NB4 (cell line): ENCODE data around the gene FARSA.
A peak's percentile ranks its signal among the peaks of the same experiment; 100 is the strongest.

Experiments used
- DNase-seq: peaks from one replicate; pipeline ENCODE4 v3.0.0; 2010; ENCODE audit warnings: low read depth
- H3K4me3 ChIP-seq: one replicate; pipeline ENCODE4 v1.5.1; 2011; ENCODE audit warnings: mild to moderate bottlenecking, low read depth, low read length, moderate library complexity
- CTCF ChIP-seq: IDR thresholded peaks from one replicate; pipeline ENCODE4 v1.5.1; 2012; ENCODE audit warnings: low read depth, low read length
- MAX ChIP-seq: IDR thresholded peaks from 2 replicates; pipeline ENCODE4 v1.6.1; 2011; ENCODE audit warnings: low read depth, low read length
- MYC ChIP-seq: IDR thresholded peaks from 2 replicates; pipeline ENCODE4 v1.6.1; 2011; ENCODE audit warnings: low read depth, low read length
- POLR2A ChIP-seq: IDR thresholded peaks from 2 replicates; pipeline ENCODE4 v1.6.1; 2011; ENCODE audit warnings: mild to moderate bottlenecking; ENCODE audit not compliant: insufficient read length; ENCODE audit errors: extremely low read depth

Gene FARSA

GRCh38 chr19:12884926-12885748, 48.4 kb downstream of the FARSA start:
- H3K4me3 ChIP-seq = peak overlapping the region; percentile 38
- peak; percentile 62 for TF ChIP-seq CTCF
- no peak for TF ChIP-seq POLR2A
- peak; percentile 82 for DNase-seq

GRCh38 chr19:12884627-12884925, 48.9 kb downstream of the FARSA start:
- TF ChIP-seq MYC (no peak), MAX (no peak), CTCF (no peak), POLR2A (no peak)
- no peak for DNase-seq
- H3K4me3 ChIP-seq = no peak overlapping the region

GRCh38 chr19:12884202-12884601, 49.3 kb downstream of the FARSA start:
- H3K4me3 ChIP-seq = no peak overlapping the region
- TF ChIP-seq MYC (no peak), POLR2A (no peak), MAX (no peak), CTCF (no peak)
- no peak for DNase-seq

GRCh38 chr19:12882589-12882988, 50.9 kb downstream of the FARSA start:
- no peak for TF ChIP-seq CTCF
- TF ChIP-seq POLR2A = no peak
- no peak for TF ChIP-seq MAX
- no peak for TF ChIP-seq MYC
- no peak for DNase-seq
- no peak overlapping the region for H3K4me3 ChIP-seq

- TF ChIP-seq MYC = no peak
- TF ChIP-seq MAX = peak; percentile 30; the same call in 1 of the 2 replicates
- peak; percentile 44 for TF ChIP-seq POLR2A
- no peak for TF ChIP-seq CTCF
Observed at GRCh38 chr19:12881172-12881808, 52.2 kb downstream of the FARSA start, which contains the start of gene DNASE2. Gene DNASE2 (minus strand): TSS chr19:12881449. CDS start chr19:12881375, 74 bp downstream.

More at GRCh38 chr19:12881172-12881808, 52.2 kb downstream of the FARSA start, which contains the start of gene DNASE2:
- H3K4me3 ChIP-seq = peak within 1 kb of the TSS; percentile 55
- peak; percentile 95 for DNase-seq
